ENCODE measurements around the gene JUP.

- TF ChIP-seq CTCF (IDR thresholded peaks at IDR 0.05) = no peak
- TF ChIP-seq POLR2A (IDR thresholded peaks at IDR 0.05) = no peak
Observed at GRCh38 chr17:41754066-41754465, 32.4 kb downstream of the JUP start.

Measured in breast epithelium (tissue), 3 donors.